GM12872 (cell line): Measurements from ENCODE around the gene BRD4.

ENCODE experiments used
- TF ChIP-seq, protein P1 (sequence below): IDR thresholded peaks from 3 replicates; pipeline ENCODE4 v1.5.1; 2011; ENCODE audit warnings: low read depth, mild to moderate bottlenecking, low read length, moderate library complexity; ENCODE audit not compliant: insufficient read depth

BRD4 gene

DNA sequence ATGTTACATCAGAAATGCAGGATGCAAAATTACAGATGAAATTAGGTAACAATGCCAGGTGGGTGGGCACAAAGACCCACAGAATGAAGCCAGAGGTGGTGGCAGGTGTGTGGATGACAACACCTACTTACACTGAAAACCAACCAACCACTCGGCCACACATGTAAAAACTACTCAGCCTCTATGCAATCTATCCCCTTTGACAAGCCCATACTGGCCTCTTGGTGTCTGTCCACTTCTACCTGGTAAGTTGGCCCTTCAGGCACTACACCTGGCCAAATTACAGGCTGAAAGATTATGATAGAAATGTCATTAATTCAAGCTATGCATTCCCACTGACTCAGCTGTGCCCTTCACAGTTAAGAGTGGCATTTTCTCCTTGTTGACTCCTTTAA lies 50.0 kb downstream of the BRD4 start:
- TF ChIP-seq, protein P1, sequence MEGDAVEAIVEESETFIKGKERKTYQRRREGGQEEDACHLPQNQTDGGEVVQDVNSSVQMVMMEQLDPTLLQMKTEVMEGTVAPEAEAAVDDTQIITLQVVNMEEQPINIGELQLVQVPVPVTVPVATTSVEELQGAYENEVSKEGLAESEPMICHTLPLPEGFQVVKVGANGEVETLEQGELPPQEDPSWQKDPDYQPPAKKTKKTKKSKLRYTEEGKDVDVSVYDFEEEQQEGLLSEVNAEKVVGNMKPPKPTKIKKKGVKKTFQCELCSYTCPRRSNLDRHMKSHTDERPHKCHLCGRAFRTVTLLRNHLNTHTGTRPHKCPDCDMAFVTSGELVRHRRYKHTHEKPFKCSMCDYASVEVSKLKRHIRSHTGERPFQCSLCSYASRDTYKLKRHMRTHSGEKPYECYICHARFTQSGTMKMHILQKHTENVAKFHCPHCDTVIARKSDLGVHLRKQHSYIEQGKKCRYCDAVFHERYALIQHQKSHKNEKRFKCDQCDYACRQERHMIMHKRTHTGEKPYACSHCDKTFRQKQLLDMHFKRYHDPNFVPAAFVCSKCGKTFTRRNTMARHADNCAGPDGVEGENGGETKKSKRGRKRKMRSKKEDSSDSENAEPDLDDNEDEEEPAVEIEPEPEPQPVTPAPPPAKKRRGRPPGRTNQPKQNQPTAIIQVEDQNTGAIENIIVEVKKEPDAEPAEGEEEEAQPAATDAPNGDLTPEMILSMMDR, result no peak

DNA sequence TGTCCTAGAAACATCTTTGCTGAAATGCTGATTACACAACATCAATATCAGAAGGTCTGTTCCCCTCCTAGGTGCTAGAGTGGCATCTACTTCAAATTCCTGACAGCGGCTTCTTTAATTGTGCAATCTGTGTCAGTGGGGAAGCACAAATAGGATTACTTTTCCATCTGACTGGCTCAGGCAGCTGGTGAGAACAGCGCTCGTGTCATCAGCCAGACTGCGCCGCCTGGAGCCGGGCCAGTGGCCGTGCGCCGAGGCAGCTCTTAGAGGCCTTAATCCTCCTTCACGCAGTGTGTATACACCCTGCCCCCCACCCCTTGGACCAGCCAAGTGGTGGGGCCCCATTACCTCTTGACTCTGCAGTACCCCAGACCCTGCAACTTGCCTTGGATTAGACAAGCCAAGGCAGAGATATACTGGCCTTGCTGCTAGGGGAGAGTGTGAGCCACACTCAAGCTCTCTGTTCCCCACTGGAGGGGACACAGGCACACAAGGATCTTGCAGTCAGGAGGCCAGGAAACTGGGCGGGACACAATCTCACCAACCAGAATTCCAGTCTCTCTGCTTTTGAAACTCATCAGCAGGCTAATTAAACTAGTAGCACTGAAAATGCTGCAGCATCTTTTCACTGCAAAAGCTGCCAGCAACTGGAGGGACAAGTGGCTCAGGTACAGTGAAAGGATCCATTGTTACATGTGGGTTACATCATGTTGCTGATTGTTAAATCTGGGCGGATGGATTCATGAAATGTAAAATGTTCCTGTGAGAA lies 51.2 kb downstream of the BRD4 start:
- TF ChIP-seq, protein P1, result no peak

DNA sequence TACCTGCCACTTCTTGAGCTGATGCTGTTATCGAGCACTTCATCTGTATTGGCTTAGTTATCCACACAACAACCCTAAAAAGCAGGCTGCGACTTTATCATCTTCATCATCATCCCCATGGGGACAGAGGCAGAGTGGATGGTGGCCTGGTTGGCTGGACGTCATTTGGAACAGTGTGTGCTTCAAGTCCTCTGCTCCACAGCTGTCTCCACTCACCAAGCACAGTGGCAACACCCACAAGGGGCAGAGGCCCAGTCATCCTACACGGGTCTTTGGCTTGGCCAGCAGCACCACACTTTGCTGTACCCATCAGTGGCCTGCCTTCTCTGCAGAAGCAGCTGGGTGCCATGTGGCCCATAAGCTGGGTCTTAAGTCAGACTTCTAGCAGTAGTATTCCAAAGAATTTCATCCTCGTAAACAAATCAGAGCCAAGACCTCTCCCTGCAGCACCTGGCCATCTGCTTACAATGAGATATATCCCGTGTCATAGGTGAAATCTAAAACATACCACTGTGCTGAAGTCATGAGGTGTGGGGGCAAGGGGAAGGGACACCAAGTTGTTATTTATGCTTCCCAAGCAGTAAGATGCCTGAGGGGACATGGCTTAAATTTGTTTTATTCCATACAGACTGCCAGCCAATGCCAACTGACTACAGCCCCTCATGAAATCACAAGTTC lies 52.2 kb downstream of the BRD4 start:
- TF ChIP-seq, protein P1, result no peak

DNA sequence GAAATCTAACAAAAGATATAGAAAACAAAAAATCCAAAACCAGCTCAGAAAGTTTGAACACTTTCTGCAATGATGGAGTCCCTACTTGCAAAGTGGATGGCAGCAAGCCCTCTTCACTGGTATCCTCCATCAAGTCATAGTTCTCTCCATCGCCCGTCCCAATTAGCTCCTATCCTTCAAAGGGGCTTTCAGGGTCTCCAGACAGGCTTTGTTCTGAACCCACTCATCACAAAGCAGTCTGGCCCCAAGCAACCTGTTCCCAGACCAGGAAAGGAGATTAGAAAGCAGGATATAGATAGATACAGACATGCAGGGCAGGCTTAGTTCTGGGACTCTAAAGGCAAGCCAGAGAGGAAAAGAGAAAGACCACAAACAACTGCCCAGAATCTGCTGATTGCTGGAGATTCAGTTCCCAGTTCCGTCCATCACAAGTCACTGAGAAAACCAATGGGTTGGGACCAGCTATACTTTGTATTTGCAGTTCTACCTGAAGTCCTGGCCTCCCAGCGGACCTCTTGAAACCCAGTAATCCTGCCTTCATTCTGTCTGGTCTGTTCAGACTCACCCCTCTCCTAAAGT lies 52.9 kb downstream of the BRD4 start:
- TF ChIP-seq, protein P1, result no peak

DNA sequence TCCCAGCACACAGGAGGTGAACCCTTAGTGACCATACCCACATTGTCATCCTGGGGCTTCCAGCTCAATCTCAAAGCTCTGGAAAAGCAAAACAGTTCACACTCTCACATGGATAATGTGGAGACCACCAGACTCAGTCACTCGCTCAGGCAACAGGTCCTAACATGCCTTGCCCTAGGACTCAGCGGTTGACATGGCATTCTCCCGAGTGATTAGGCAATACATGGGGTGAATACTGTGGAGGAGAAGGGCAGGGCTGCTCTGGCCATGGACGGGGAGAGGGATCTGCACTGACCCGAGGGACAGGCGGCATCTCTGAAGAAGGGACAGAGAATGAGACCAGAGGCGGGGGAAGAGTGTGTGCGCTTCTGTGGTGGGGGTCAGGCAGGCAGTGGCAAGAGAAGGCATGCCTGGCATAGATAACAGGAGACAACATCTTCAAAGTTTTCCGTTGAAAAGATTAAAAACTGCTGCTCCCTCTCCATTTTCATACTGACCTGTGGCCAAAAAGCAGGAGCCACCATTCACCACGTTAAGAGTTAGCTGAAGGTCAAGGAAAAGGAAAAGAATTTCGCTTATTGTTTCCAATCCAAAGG lies 55.6 kb downstream of the BRD4 start:
- TF ChIP-seq, protein P1, result no peak

DNA sequence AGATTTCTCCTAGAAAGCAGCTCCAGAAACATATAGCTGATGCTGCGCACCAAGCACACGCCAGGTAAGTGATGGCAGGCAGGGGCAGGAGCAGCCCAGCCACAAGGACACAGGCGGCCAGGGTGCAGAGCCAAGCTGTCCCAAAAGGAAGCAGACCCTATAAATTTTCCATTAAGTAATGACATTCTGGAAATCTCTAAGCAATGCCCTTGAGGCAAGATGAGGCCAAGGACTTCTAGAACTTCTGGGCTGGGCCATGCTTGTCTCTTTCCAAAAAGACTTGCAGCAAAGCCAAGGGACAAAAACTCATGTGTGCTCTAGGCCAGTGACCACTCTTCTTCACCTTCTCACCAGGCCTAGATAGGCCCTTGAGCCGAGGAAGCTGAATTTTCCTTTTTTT lies 57.9 kb downstream of the BRD4 start:
- TF ChIP-seq, protein P1, result no peak

DNA sequence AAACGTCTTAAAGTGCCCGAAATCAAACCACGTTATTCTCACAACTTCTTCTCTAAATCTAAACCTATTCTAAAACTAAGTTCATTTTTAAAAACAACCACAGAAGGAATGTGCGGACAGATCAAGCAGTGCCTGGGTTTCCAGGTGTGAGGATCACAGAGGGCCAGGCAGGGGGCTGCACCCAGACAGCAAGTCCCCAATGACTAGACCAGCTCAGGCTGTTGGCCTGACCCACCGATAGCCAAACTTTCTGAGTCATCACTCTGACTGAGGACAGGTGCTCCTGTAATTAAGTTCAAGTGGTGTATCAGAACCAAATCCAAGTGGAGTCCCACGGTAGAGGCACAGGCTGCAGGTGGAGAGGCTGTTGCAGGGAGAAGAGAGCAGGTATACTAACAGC lies 62.5 kb downstream of the BRD4 start:
- TF ChIP-seq, protein P1, result no peak
